ENCODE results near the gene BRME1. TPM values are rescaled to one million over a fixed set of nuclear protein-coding genes. Genes with fewer than 3 reads are reported as not detected.
A peak's percentile ranks its signal among the peaks of the same experiment; 100 is the strongest.

BRME1 gene
- total and polyA plus RNA-seq, 2 of the 13 experiments (the other 11 are each of a cell fraction or from before 2014, with no cell fraction given): 0.74 to 1.5 TPM

DNA sequence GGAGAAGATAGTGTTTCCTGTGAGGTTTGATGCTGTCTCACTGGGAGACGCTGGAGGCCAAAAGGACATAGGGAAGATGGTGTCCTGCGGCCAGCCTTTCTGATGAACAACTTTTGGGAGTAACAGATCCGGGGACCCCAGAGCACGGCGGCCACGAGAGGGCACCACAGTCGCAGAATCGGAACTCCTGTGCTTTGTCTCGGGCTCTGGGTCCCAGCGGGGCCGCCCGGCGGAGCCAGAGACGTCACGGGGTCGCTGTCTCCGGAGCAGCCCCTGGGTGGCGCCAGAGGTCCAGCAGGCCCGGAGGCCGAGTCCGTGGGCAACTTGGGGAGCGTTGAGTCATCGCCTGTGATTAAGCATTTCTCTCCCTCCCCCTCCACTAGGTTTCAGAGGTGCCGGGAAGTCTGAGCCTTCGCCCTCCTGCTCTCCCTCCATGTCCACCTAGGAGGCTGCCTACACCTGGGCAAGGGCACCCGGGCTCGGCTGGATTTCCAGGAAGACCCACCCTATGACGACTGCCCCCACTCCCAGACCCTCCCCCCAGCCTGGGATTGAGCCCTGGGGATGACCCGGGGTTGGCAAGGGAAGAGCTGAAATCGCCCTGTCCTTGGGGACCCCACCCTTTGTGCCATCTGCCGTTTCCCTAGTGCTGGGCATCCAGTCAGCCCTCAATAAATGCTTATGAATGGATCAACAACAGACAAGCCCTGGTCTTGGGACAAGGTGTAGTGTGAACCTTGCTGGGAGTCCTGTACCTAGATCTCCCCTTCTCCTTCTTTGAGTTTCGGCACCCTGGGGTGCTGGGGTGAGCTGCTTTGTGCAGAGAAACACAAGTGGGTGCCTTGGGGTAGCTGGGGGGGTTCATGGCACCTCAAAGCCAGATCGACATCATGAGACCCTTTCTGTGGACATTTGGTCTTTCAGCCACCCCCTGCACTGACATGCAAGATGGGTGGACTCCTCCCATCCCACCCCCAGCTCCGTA lies 25.6 kb downstream of the BRME1 start (continued):
- no peak for TF ChIP-seq HNRNPK (IDR thresholded peaks at IDR 0.05; ENCODE audit: low read depth, low read length, poor library complexity, severe bottlenecking)
- TF ChIP-seq KLF9 (CRISPR knock-in tag; IDR thresholded peaks at IDR 0.05; ENCODE audit: low read depth): no peak
- TF ChIP-seq RFX5 (IDR thresholded peaks at IDR 0.05; ENCODE audit: low read depth, low read length): peak; percentile 36; the same call in 1 of the 2 replicates
- no peak for TF ChIP-seq SCMH1 (CRISPR knock-in tag; IDR thresholded peaks at IDR 0.05; ENCODE audit: borderline replicate concordance)
- peak; percentile 51 for TF ChIP-seq HNRNPLL (IDR thresholded peaks at IDR 0.05; ENCODE audit: low read depth, low read length, poor library complexity, severe bottlenecking)
- no peak for TF ChIP-seq SOX6 (IDR thresholded peaks at IDR 0.05)
- TF ChIP-seq SOX6 (CRISPR knock-in tag; IDR thresholded peaks at IDR 0.05): peak; percentile 76; the same call in 1 of the 2 replicates
- TF ChIP-seq SNAPC2 (CRISPR knock-in tag; IDR thresholded peaks at IDR 0.05): peak; percentile 77; the same call in 1 of the 2 replicates
- TF ChIP-seq TMF1 (CRISPR knock-in tag; IDR thresholded peaks at IDR 0.05; ENCODE audit: low read depth): 0 out of 2 replicates have a peak, but pooled peaks have one; percentile 38
- TF ChIP-seq ZSCAN29 (CRISPR knock-in tag; conservative IDR thresholded peaks at IDR 0.05): peak; percentile 84
- TF ChIP-seq DRAP1 (CRISPR knock-in tag; IDR thresholded peaks at IDR 0.05): peak; percentile 66
- peak; percentile 63 for TF ChIP-seq UBTF (CRISPR knock-in tag; IDR thresholded peaks at IDR 0.05)
- no peak for TF ChIP-seq ZNF660 (CRISPR knock-in tag; IDR thresholded peaks at IDR 0.05; ENCODE audit: borderline replicate concordance, low read depth)
- no peak for TF ChIP-seq ZNF720 (CRISPR knock-in tag; IDR thresholded peaks at IDR 0.05)
- TF ChIP-seq NR2F2 (IDR thresholded peaks at IDR 0.05; ENCODE audit: borderline replicate concordance, low read depth): no peak
- peak; percentile 80 for TF ChIP-seq PATZ1 (CRISPR knock-in tag; IDR thresholded peaks at IDR 0.05)
- no peak for TF ChIP-seq ZNF121 (CRISPR knock-in tag; IDR thresholded peaks at IDR 0.05)
- TF ChIP-seq GPN1 (CRISPR knock-in tag; IDR thresholded peaks at IDR 0.05; ENCODE audit: borderline replicate concordance): no peak
- TF ChIP-seq AKAP8 (CRISPR knock-in tag; IDR thresholded peaks at IDR 0.05): no peak
- no peak for TF ChIP-seq CBFB (CRISPR knock-in tag; IDR thresholded peaks at IDR 0.05)
- peak in 1 of 2 experiments; percentile 12; a peak in 1 of 4 replicates for TF ChIP-seq NR2F1 (CRISPR knock-in tag; IDR thresholded peaks at IDR 0.05)
- TF ChIP-seq GLI4 (CRISPR knock-in tag; IDR thresholded peaks at IDR 0.05; ENCODE audit: borderline replicate concordance): no peak
- TF ChIP-seq NFYC (CRISPR knock-in tag; IDR thresholded peaks at IDR 0.05): no peak
- TF ChIP-seq GTF3A (CRISPR knock-in tag; conservative IDR thresholded peaks at IDR 0.05): 0 out of 2 replicates have a peak, but pooled peaks have one; percentile 39
- TF ChIP-seq CBX5 (CRISPR knock-in tag; IDR thresholded peaks at IDR 0.05; ENCODE audit: borderline replicate concordance): 0 out of 2 replicates have a peak, but pooled peaks have one; percentile 21
- TF ChIP-seq RFXAP (CRISPR knock-in tag; IDR thresholded peaks at IDR 0.05; ENCODE audit: borderline replicate concordance): no peak; the same call in 1 of the 2 replicates
